KMS-11 (cell line): ENCODE measurements around the gene HOXD8.

Experiments used
- H2AFZ ChIP-seq: fragments of 200-600 bp; sonication (generic); 2 replicates; pipeline ENCODE4 v1.6.1; 2016; ENCODE audit warnings: antibody characterized with exemption, mixed run types, low read depth
- H3K27ac ChIP-seq: fragments of 200-600 bp; sonication (generic); 2 replicates; pipeline ENCODE4 v1.6.1; 2016; ENCODE audit warnings: mild to moderate bottlenecking, mixed run types
- H3K27me3 ChIP-seq: fragments of 200-600 bp; sonication (generic); 2 replicates; pipeline ENCODE4 v1.6.1; 2017; ENCODE audit warnings: mild to moderate bottlenecking, low read depth, mixed run types, moderate library complexity; ENCODE audit not compliant: insufficient read depth
- H3K36me3 ChIP-seq: fragments of 200-600 bp; sonication (generic); 2 replicates; pipeline ENCODE4 v1.6.1; 2017; ENCODE audit warnings: mild to moderate bottlenecking, mixed run types; ENCODE audit not compliant: insufficient read depth
- H3K4me1 ChIP-seq: fragments of 200-600 bp; sonication (generic); 2 replicates; pipeline ENCODE4 v1.6.1; 2016; ENCODE audit warnings: mild to moderate bottlenecking, low read depth, mixed run types; ENCODE audit not compliant: poor library complexity, severe bottlenecking
- H3K4me2 ChIP-seq: fragments of 200-600 bp; sonication (generic); 2 replicates; pipeline ENCODE4 v1.7.0; 2016; ENCODE audit warnings: mild to moderate bottlenecking, mixed run types
- H3K4me3 ChIP-seq: fragments of 200-600 bp; sonication (generic); IDR thresholded peaks from 2 replicates; pipeline ENCODE4 v1.6.1; 2017; ENCODE audit warnings: low read depth, low read length, mixed read lengths; ENCODE audit not compliant: insufficient read depth
- H3K79me2 ChIP-seq: fragments of 200-600 bp; sonication (generic); 2 replicates; pipeline ENCODE4 v1.6.1; 2016; ENCODE audit warnings: low read depth, mixed run types; ENCODE audit not compliant: insufficient read depth
- H3K9ac ChIP-seq: fragments of 200-600 bp; sonication (generic); 2 replicates; pipeline ENCODE4 v1.6.1; 2016; ENCODE audit warnings: mild to moderate bottlenecking, mixed run types
- H4K20me1 ChIP-seq: fragments of 200-600 bp; sonication (generic); 2 replicates; pipeline ENCODE4 v1.6.1; 2016; ENCODE audit warnings: mild to moderate bottlenecking, mixed run types; ENCODE audit not compliant: insufficient read depth
- TF ChIP-seq, protein P1 (sequence below): fragments of 200-600 bp; sonication (generic); conservative IDR thresholded peaks from 2 replicates; pipeline ENCODE4 v1.6.1; 2017; ENCODE audit warnings: low read depth, mild to moderate bottlenecking, antibody characterized with exemption, low read length, moderate library complexity, mixed read lengths

Gene HOXD8

DNA sequence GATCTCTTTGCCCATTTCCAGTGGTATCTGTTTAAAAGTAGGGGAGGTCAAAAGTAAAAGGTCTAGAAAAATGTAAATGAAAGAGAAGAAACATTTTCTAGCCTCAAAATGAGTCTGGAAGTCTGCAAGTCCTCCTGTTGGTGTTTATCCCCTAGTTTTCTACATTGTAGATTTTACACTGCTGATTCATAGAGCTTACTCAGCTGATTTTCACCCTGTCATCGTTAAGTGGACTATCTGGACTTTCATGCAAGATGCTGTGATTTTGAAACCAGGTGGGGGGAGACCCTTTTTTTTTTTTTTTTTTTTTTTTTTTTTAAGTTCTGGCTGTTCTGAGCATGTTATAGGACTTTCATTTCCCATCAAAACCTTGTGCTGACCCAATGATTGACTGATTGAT, 37.9 kb downstream of the HOXD8 start:
- H3K4me1 ChIP-seq: no peaks in the 10 kb centered on the region
- H3K79me2 ChIP-seq: no peaks in the 10 kb centered on the region
- no peaks in the 10 kb centered on the region for H3K36me3 ChIP-seq
- H2AFZ ChIP-seq: no peak overlapping the region
- H3K4me2 ChIP-seq: no peak overlapping the region
- TF ChIP-seq, protein P1, sequence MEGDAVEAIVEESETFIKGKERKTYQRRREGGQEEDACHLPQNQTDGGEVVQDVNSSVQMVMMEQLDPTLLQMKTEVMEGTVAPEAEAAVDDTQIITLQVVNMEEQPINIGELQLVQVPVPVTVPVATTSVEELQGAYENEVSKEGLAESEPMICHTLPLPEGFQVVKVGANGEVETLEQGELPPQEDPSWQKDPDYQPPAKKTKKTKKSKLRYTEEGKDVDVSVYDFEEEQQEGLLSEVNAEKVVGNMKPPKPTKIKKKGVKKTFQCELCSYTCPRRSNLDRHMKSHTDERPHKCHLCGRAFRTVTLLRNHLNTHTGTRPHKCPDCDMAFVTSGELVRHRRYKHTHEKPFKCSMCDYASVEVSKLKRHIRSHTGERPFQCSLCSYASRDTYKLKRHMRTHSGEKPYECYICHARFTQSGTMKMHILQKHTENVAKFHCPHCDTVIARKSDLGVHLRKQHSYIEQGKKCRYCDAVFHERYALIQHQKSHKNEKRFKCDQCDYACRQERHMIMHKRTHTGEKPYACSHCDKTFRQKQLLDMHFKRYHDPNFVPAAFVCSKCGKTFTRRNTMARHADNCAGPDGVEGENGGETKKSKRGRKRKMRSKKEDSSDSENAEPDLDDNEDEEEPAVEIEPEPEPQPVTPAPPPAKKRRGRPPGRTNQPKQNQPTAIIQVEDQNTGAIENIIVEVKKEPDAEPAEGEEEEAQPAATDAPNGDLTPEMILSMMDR: no peak
- H3K4me3 ChIP-seq: no peak overlapping the region
- H3K27ac ChIP-seq: no peak overlapping the region
- no peaks in the 10 kb centered on the region for H3K27me3 ChIP-seq
- H4K20me1 ChIP-seq: no peaks in the 10 kb centered on the region
- H3K9ac ChIP-seq: no peak overlapping the region

DNA sequence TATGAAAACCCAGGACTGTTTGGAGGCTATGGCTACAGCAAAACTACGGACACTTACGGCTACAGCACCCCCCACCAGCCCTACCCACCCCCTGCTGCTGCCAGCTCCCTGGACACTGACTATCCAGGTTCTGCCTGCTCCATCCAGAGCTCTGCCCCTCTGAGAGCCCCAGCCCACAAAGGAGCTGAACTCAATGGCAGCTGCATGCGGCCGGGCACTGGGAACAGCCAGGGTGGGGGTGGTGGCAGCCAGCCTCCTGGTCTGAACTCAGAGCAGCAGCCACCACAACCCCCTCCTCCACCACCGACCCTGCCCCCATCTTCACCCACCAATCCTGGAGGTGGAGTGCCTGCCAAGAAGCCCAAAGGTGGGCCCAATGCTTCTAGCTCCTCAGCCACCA, 39.7 kb downstream of the HOXD8 start:
- H3K27ac ChIP-seq: no peak overlapping the region
- H3K4me2 ChIP-seq: no peak overlapping the region
- H3K36me3 ChIP-seq: no peaks in the 10 kb centered on the region
- TF ChIP-seq, protein P1: no peak
- H3K79me2 ChIP-seq: no peaks in the 10 kb centered on the region
- no peak overlapping the region for H2AFZ ChIP-seq
- no peak overlapping the region for H3K4me3 ChIP-seq
- no peak overlapping the region for H3K9ac ChIP-seq
- H3K4me1 ChIP-seq: no peaks in the 10 kb centered on the region
- H4K20me1 ChIP-seq: no peaks in the 10 kb centered on the region
- no peaks in the 10 kb centered on the region for H3K27me3 ChIP-seq

GRCh38 chr2:176169711-176170110, 40.2 kb downstream of the HOXD8 start:
- Histone ChIP-seq H4K20me1 (no peaks in the 10 kb centered on the region), H3K27ac (no peak overlapping the region), H2AFZ (no peak overlapping the region), H3K4me2 (no peak overlapping the region), H3K27me3 (no peaks in the 10 kb centered on the region), H3K79me2 (no peaks in the 10 kb centered on the region), H3K36me3 (no peaks in the 10 kb centered on the region), H3K9ac (no peak overlapping the region), H3K4me1 (no peaks in the 10 kb centered on the region), H3K4me3 (no peak overlapping the region)
- TF ChIP-seq, protein P1: no peak

GRCh38 chr2:176170602-176171305, 41.2 kb downstream of the HOXD8 start:
- Histone ChIP-seq H3K4me2 (no peak overlapping the region), H3K4me3 (no peak overlapping the region), H3K27me3 (no peaks in the 10 kb centered on the region), H3K27ac (no peak overlapping the region), H3K4me1 (no peaks in the 10 kb centered on the region), H3K36me3 (no peaks in the 10 kb centered on the region), H3K9ac (no peak overlapping the region), H3K79me2 (no peaks in the 10 kb centered on the region), H2AFZ (no peak overlapping the region), H4K20me1 (no peaks in the 10 kb centered on the region)
- TF ChIP-seq, protein P1: no peak
